GM23248 (cell line): Measurements from ENCODE around the gene SIDT1. TPM values are rescaled to one million over a fixed set of nuclear protein-coding genes. Genes with fewer than 3 reads are reported as not detected.

ENCODE experiments used
- DNase-seq: peaks from one replicate; pipeline ENCODE4 v3.0.0-alpha.2; 2015
- H2AFZ ChIP-seq: fragments of 200-600 bp; sonication (generic); 2 replicates; pipeline ENCODE4 v1.6.1; 2016; ENCODE audit warnings: antibody characterized with exemption
- H3F3A ChIP-seq: fragments of 200-600 bp; sonication (generic); 2 replicates; pipeline ENCODE4 v1.6.1; 2016; ENCODE audit warnings: mild to moderate bottlenecking, antibody characterized with exemption, mixed run types; ENCODE audit not compliant: insufficient read depth
- H3K27ac ChIP-seq: fragments of 200-600 bp; sonication (generic); 2 replicates; pipeline ENCODE4 v1.5.1; 2016; ENCODE audit warnings: mild to moderate bottlenecking
- H3K27me3 ChIP-seq: fragments of 200-600 bp; sonication (generic); replicated peaks from 2 replicates; pipeline ENCODE4 v1.6.1; 2016; ENCODE audit warnings: mild to moderate bottlenecking; ENCODE audit not compliant: insufficient read depth
- H3K36me3 ChIP-seq: fragments of 200-600 bp; sonication (generic); 2 replicates; pipeline ENCODE4 v1.6.1; 2016; ENCODE audit warnings: low read depth, mild to moderate bottlenecking
- H3K4me1 ChIP-seq: fragments of 200-600 bp; sonication (generic); 2 replicates; pipeline ENCODE4 v1.6.1; 2016; ENCODE audit warnings: mild to moderate bottlenecking; ENCODE audit not compliant: insufficient read depth
- H3K4me2 ChIP-seq: fragments of 200-600 bp; sonication (generic); one replicate; pipeline ENCODE4 v1.6.1; 2016; ENCODE audit warnings: mild to moderate bottlenecking; ENCODE audit not compliant: unreplicated experiment
- H3K4me3 ChIP-seq: fragments of 200-600 bp; sonication (generic); 2 replicates; pipeline ENCODE4 v1.5.1; 2016; ENCODE audit warnings: mild to moderate bottlenecking
- H3K79me2 ChIP-seq: fragments of 200-600 bp; sonication (generic); 2 replicates; pipeline ENCODE4 v1.6.1; 2016; ENCODE audit warnings: mild to moderate bottlenecking; ENCODE audit not compliant: insufficient read depth
- H3K9ac ChIP-seq: fragments of 200-600 bp; sonication (generic); 2 replicates; pipeline ENCODE4 v1.6.1; 2016; ENCODE audit warnings: mild to moderate bottlenecking
- H3K9me2 ChIP-seq: fragments of 200-600 bp; sonication (generic); 2 replicates; pipeline ENCODE4 v1.6.1; 2016; ENCODE audit warnings: mixed run types, mild to moderate bottlenecking, moderate library complexity; ENCODE audit not compliant: insufficient read depth
- H3K9me3 ChIP-seq: fragments of 200-600 bp; sonication (generic); one replicate; pipeline ENCODE4 v1.6.1; 2017; ENCODE audit warnings: low read depth
- H4K20me1 ChIP-seq: fragments of 200-600 bp; sonication (generic); 2 replicates; pipeline ENCODE4 v1.6.0; 2016; ENCODE audit not compliant: insufficient read depth
- EZH2 ChIP-seq: fragments of 200-600 bp; sonication (generic); IDR thresholded peaks from 2 replicates; pipeline ENCODE4 v1.6.1; 2018; ENCODE audit warnings: antibody characterized with exemption, mild to moderate bottlenecking; ENCODE audit not compliant: insufficient read depth, poor library complexity, severe bottlenecking
- EZH2phosphoT487 ChIP-seq: fragments of 200-600 bp; sonication (generic); IDR thresholded peaks from 2 replicates; pipeline ENCODE4 v1.6.1; 2018; ENCODE audit warnings: antibody characterized with exemption, moderate library complexity, mild to moderate bottlenecking, low read depth; ENCODE audit not compliant: insufficient read depth
- WGBS, 2 experiments: methylation state at CpG; one replicate each; pipeline ENCODE4 v1.1.6; 2015 to 2017; ENCODE audit warnings: low lambda C conversion rate in 2 of 2, low coverage in 1 of 2; ENCODE audit errors: missing lambda C conversion rate in 2 of 2; 5-methylcytosine and 5-hydroxymethylcytosine counted together
- in situ Hi-C: fragments of 300-500 bp; cut with MboI; formaldehyde crosslinking; loops from 2 replicates; pipeline ENCODE4 v1.15.0; 2020
- polyA plus RNA-seq: library from polyadenylated mRNA; unstranded; fragments of >200 nt; fragmentation: Nextera tagmentation; extraction: Ambion mirVana; gene quantifications from 2 replicates; pipeline ENCODE4 v1.2.1, GENCODE V29; 2016
- total RNA-seq: library from RNA; depleted of rRNA; stranded (reverse); fragments of >200 nt; shearing (Covaris generic); gene quantifications from 2 replicates; pipeline ENCODE4 v1.2.3, GENCODE V29; 2014

The SIDT1 gene
- total and polyA plus RNA-seq, 2 experiments from 2014 or later = not detected

GRCh38 chr3:113498221-113499005, 33.9 kb upstream of the SIDT1 start:
- Histone ChIP-seq H3K79me2 (no peaks in the 10 kb centered on the region), H3F3A (peaks cover 19% of the 10 kb centered on the region), H3K4me2 (peak overlapping the region; percentile 22), H2AFZ (peak overlapping the region; percentile 33), H3K9me3 (no peaks in the 10 kb centered on the region), H3K9ac (peak overlapping the region; percentile 41; the same call in 1 of the 2 replicates), H3K36me3 (no peaks in the 10 kb centered on the region), H3K27ac (peak overlapping the region; percentile 66), H3K27me3 (no peaks in the 10 kb centered on the region), H3K4me1 (peaks cover 17% of the 10 kb centered on the region), H3K4me3 (no peak overlapping the region), H4K20me1 (no peaks in the 10 kb centered on the region), H3K9me2 (no peaks in the 10 kb centered on the region)
- WGBS, 2 experiments = 54 to 56% methylated on average over 5 of the region's 5 CpGs
- TF ChIP-seq EZH2phosphoT487 (no peak), EZH2 (no peak)
- in situ Hi-C loops = no loop called here
- peak; percentile 71 for DNase-seq

DNA sequence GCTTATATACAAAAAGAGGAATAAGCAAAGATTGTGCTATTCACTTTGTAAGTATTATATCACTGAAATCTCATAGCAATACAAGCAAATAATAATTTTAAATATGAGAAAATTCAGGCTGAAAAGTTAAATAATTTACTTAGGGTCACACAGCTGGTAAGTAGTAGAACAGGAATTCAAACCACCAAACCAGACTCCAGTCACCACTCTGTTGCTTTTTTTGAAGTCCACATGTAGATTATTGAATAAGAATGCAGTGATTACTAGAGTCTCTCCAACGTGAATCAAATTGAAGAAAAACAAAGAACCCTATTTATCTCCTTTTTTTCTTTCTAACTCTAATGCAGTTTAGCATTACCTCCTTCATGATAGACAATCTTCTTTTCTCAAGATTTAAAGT, 33.3 kb upstream of the SIDT1 start:
- H2AFZ ChIP-seq = no peak overlapping the region
- no peaks in the 10 kb centered on the region for H3K9me3 ChIP-seq
- H3K79me2 ChIP-seq = no peaks in the 10 kb centered on the region
- 83 to 88% methylated on average over 1 of the region's 1 CpG for WGBS, 2 experiments
- H3K9ac ChIP-seq = peak overlapping the region; percentile 41; the same call in 1 of the 2 replicates
- H3K9me2 ChIP-seq = no peaks in the 10 kb centered on the region
- H3K4me1 ChIP-seq = peaks cover 17% of the 10 kb centered on the region
- DNase-seq = no peak
- H3F3A ChIP-seq = peaks cover 19% of the 10 kb centered on the region
- H4K20me1 ChIP-seq = no peaks in the 10 kb centered on the region
- in situ Hi-C loops = no loop called here
- H3K4me2 ChIP-seq = peak overlapping the region; percentile 22
- no peaks in the 10 kb centered on the region for H3K27me3 ChIP-seq
- no peak overlapping the region for H3K4me3 ChIP-seq
- no peak for TF ChIP-seq EZH2
- H3K36me3 ChIP-seq = no peaks in the 10 kb centered on the region
- H3K27ac ChIP-seq = peak overlapping the region; percentile 66

DNA sequence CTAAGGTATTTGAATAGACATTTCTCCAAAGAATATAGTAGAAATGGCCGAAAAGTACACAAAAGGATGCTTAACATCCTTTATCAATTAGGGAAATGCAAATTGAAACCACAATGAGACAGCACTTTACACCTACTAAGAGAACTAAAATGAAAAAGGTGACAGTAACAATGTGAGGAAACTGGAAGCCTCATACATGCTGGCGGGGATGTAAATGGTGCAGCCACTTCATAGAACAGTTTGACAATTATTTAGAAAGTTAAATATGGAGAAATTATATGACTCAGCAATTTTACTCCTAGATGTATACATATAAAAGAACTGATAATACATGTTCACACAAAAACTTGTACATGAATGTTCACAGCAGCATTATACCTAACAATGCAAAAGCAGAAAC, 30.8 kb upstream of the SIDT1 start:
- in situ Hi-C loops = no loop called here
- Histone ChIP-seq H3F3A (peaks cover 19% of the 10 kb centered on the region), H4K20me1 (no peaks in the 10 kb centered on the region), H2AFZ (no peak overlapping the region), H3K4me3 (no peak overlapping the region), H3K27ac (no peak overlapping the region), H3K9ac (no peak overlapping the region), H3K9me3 (no peaks in the 10 kb centered on the region), H3K4me1 (peaks cover 17% of the 10 kb centered on the region), H3K79me2 (no peaks in the 10 kb centered on the region), H3K4me2 (no peak overlapping the region), H3K9me2 (no peaks in the 10 kb centered on the region), H3K27me3 (no peaks in the 10 kb centered on the region), H3K36me3 (peaks cover 4% of the 10 kb centered on the region; the same call in 1 of the 2 replicates)
- TF ChIP-seq EZH2 = no peak
- no peak for TF ChIP-seq EZH2phosphoT487
- WGBS, 2 experiments = 96 to 97% methylated on average over 2 of the region's 2 CpGs
- DNase-seq = no peak

- Histone ChIP-seq H3K4me2 (no peak overlapping the region), H2AFZ (no peak overlapping the region), H3K36me3 (peaks cover 4% of the 10 kb centered on the region; the same call in 1 of the 2 replicates), H3K9me3 (no peaks in the 10 kb centered on the region), H3K9me2 (no peaks in the 10 kb centered on the region), H3K9ac (no peak overlapping the region), H4K20me1 (no peaks in the 10 kb centered on the region), H3K27me3 (no peaks in the 10 kb centered on the region), H3K4me3 (no peak overlapping the region), H3F3A (no peaks in the 10 kb centered on the region), H3K79me2 (peaks cover 34% of the 10 kb centered on the region), H3K4me1 (no peaks in the 10 kb centered on the region), H3K27ac (no peak overlapping the region)
- DNase-seq = no peak
- TF ChIP-seq EZH2phosphoT487 (no peak), EZH2 (no peak)
- WGBS, 2 experiments = 88 to 93% methylated on average over 3 of the region's 3 CpGs
- in situ Hi-C loops = no loop called here
Observed at GRCh38 chr3:113505867-113506266, 26.5 kb upstream of the SIDT1 start.
